Measurements from ENCODE around the gene PRR13.
"Not testable (repeated sequence)": the region's sequence is repeated elsewhere in the genome, so short reads cannot be mapped to it uniquely, and the experiment has no call there.

PRR13 gene

DNA sequence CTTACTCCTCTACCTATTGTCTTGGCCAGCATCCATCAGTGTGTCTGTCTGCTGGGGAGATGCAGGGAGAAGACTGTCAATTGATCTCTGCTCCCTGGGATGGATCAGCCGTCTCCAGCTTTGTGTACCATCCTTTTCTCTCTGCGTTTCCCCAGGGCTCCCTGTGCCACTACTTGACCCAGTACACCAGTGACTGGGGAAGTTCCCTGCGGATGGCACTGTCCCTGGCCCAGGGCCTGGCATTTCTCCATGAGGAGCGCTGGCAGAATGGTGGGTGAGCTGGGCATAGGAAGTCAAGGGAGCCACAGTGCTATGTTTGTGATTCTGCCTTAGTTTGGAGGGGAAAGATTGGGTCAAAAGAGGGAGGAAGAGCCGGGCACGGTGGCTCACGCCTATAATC lies 12.8 kb upstream of the PRR13 start:
- Histone ChIP-seq H3K79me2 (ENCODE audit: control insufficient read depth, low read length) (no peaks in the 10 kb centered on the region), H3K9me2 (replicated peaks; ENCODE audit: control insufficient read depth, low read length) (no peaks in the 10 kb centered on the region), H3K27me3 (ENCODE audit: control insufficient read depth, low read length) (no peaks in the 10 kb centered on the region), H3K4me3 (ENCODE audit: low read length) (no peak overlapping the region), H3K4me1 (ENCODE audit: control insufficient read depth, low read length) (peaks cover 8% of the 10 kb centered on the region), H3K36me3 (ENCODE audit: control insufficient read depth, low read length) (no peaks in the 10 kb centered on the region), H4K20me1 (ENCODE audit: control insufficient read depth, insufficient read depth, low read depth, low read length) (no peaks in the 10 kb centered on the region), H3K9me3 (ENCODE audit: control insufficient read depth, insufficient read depth, low read length) (no peaks in the 10 kb centered on the region), H3K27ac (ENCODE audit: low read depth, low read length) (no peak overlapping the region), H3F3A (ENCODE audit: control insufficient read depth, insufficient read depth) (peaks cover 2% of the 10 kb centered on the region; the same call in 1 of the 2 replicates), H3K4me2 (ENCODE audit: low read length) (no peak overlapping the region)
- no peak for TF ChIP-seq EZH2phosphoT487 (IDR thresholded peaks at IDR 0.05; ENCODE audit: borderline replicate concordance, low read length)
- TF ChIP-seq, protein P1, sequence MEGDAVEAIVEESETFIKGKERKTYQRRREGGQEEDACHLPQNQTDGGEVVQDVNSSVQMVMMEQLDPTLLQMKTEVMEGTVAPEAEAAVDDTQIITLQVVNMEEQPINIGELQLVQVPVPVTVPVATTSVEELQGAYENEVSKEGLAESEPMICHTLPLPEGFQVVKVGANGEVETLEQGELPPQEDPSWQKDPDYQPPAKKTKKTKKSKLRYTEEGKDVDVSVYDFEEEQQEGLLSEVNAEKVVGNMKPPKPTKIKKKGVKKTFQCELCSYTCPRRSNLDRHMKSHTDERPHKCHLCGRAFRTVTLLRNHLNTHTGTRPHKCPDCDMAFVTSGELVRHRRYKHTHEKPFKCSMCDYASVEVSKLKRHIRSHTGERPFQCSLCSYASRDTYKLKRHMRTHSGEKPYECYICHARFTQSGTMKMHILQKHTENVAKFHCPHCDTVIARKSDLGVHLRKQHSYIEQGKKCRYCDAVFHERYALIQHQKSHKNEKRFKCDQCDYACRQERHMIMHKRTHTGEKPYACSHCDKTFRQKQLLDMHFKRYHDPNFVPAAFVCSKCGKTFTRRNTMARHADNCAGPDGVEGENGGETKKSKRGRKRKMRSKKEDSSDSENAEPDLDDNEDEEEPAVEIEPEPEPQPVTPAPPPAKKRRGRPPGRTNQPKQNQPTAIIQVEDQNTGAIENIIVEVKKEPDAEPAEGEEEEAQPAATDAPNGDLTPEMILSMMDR (IDR thresholded peaks at IDR 0.05; ENCODE audit: low read depth, low read length, poor library complexity, severe bottlenecking), result no peak

DNA sequence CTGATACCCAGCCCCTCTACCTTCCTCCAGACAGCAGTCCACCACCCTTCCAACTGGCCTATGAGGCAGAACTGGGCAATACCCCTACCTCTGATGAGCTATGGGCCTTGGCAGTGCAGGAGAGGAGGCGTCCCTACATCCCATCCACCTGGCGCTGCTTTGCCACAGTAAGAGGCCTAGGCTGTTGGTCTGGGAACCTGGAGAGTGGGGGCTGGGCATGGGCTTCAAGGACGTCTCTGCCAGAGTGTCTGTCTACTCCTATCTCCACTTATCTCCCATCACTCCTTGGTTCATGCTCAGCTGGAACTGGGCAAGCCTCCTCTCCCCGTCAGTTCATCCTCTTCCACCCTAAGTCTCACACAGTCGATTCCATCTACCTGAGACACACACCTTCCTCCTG lies 11.4 kb upstream of the PRR13 start:
- Histone ChIP-seq H3K4me1 (ENCODE audit: control insufficient read depth, low read length) (peaks cover 8% of the 10 kb centered on the region), H3K9me3 (ENCODE audit: control insufficient read depth, insufficient read depth, low read length) (no peaks in the 10 kb centered on the region), H3K27me3 (ENCODE audit: control insufficient read depth, low read length) (no peaks in the 10 kb centered on the region), H3K36me3 (ENCODE audit: control insufficient read depth, low read length) (no peaks in the 10 kb centered on the region), H3K4me3 (ENCODE audit: low read length) (no peak overlapping the region), H3F3A (ENCODE audit: control insufficient read depth, insufficient read depth) (peaks cover 2% of the 10 kb centered on the region; the same call in 1 of the 2 replicates), H3K4me2 (ENCODE audit: low read length) (no peak overlapping the region), H3K27ac (ENCODE audit: low read depth, low read length) (no peak overlapping the region), H4K20me1 (ENCODE audit: control insufficient read depth, insufficient read depth, low read depth, low read length) (no peaks in the 10 kb centered on the region), H3K79me2 (ENCODE audit: control insufficient read depth, low read length) (no peaks in the 10 kb centered on the region), H3K9me2 (replicated peaks; ENCODE audit: control insufficient read depth, low read length) (no peaks in the 10 kb centered on the region)
- TF ChIP-seq, protein P1 (IDR thresholded peaks at IDR 0.05; ENCODE audit: low read depth, low read length, poor library complexity, severe bottlenecking), result no peak
- TF ChIP-seq EZH2phosphoT487 (IDR thresholded peaks at IDR 0.05; ENCODE audit: borderline replicate concordance, low read length), result no peak

DNA sequence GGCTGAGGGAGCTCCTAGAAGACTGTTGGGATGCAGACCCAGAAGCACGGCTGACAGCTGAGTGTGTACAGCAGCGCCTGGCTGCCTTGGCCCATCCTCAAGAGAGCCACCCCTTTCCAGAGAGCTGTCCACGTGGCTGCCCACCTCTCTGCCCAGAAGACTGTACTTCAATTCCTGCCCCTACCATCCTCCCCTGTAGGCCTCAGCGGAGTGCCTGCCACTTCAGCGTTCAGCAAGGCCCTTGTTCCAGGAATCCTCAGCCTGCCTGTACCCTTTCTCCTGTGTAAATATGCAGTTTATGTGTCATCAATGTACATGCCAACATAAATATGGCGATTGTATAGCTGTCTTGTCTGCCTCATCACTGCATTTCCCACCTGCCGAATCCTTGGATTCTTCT lies 10.3 kb upstream of the PRR13 start:
- Histone ChIP-seq H3K4me3 (ENCODE audit: low read length) (no peak overlapping the region), H3K27me3 (ENCODE audit: control insufficient read depth, low read length) (no peaks in the 10 kb centered on the region), H3K9me2 (replicated peaks; ENCODE audit: control insufficient read depth, low read length) (no peaks in the 10 kb centered on the region), H3K27ac (ENCODE audit: low read depth, low read length) (no peak overlapping the region), H4K20me1 (ENCODE audit: control insufficient read depth, insufficient read depth, low read depth, low read length) (no peaks in the 10 kb centered on the region), H3K9me3 (ENCODE audit: control insufficient read depth, insufficient read depth, low read length) (no peaks in the 10 kb centered on the region), H3K36me3 (ENCODE audit: control insufficient read depth, low read length) (no peaks in the 10 kb centered on the region), H3K4me1 (ENCODE audit: control insufficient read depth, low read length) (peaks cover 8% of the 10 kb centered on the region), H3K4me2 (ENCODE audit: low read length) (no peak overlapping the region), H3K79me2 (ENCODE audit: control insufficient read depth, low read length) (no peaks in the 10 kb centered on the region), H3F3A (ENCODE audit: control insufficient read depth, insufficient read depth) (peaks cover 2% of the 10 kb centered on the region; the same call in 1 of the 2 replicates)
- TF ChIP-seq EZH2phosphoT487 (IDR thresholded peaks at IDR 0.05; ENCODE audit: borderline replicate concordance, low read length), result no peak
- TF ChIP-seq, protein P1 (IDR thresholded peaks at IDR 0.05; ENCODE audit: low read depth, low read length, poor library complexity, severe bottlenecking), result no peak

DNA sequence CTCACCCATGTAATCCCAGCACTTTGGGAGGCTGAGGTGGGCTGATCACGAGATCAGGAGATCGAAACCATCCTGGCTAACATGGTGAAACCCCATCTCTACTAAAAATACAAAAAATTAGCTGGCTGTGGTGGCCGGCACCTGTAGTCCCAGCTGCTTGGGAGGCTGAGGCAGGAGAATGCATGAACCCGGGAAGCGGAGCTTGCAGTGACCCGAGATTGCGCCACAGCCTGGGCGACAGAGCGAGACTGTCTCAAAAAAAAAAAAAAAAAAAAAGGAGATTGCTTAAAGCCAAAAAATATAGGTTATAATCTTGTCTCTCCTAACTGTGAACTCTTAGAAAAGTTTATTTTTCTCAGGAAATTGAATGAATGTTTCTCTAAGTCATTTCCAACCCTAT lies 6.2 kb upstream of the PRR13 start:
- H3K9me3 ChIP-seq (ENCODE audit: control insufficient read depth, insufficient read depth, low read length); H3K79me2 ChIP-seq (ENCODE audit: control insufficient read depth, low read length); H3K4me2 ChIP-seq (ENCODE audit: low read length); H3K9me2 ChIP-seq (replicated peaks; ENCODE audit: control insufficient read depth, low read length); H3K4me3 ChIP-seq (ENCODE audit: low read length); H3K27ac ChIP-seq (ENCODE audit: low read depth, low read length); H3F3A ChIP-seq (ENCODE audit: control insufficient read depth, insufficient read depth); H3K27me3 ChIP-seq (ENCODE audit: control insufficient read depth, low read length); H4K20me1 ChIP-seq (ENCODE audit: control insufficient read depth, insufficient read depth, low read depth, low read length); H3K4me1 ChIP-seq (ENCODE audit: control insufficient read depth, low read length); H3K36me3 ChIP-seq (ENCODE audit: control insufficient read depth, low read length): not testable (repeated sequence)

DNA sequence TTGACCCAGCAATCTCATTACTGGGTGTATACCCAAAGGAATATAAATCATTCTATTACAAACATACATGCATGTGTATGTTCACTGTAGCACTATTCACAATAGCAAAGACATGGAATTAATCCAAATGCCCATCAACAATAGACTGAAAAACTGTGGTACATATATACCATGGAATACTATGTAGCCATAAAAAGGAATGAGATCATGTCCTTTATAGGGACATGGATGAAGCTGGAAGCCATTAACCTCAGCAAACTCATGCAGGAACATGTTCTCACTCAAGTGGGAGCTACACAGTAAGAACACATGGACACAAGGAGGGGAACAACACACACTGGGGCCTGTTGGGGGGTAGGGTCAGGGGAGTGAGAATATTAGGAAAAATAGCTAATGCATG lies 2.0 kb upstream of the PRR13 start:
- H3K4me2 ChIP-seq (ENCODE audit: low read length); H3K9me2 ChIP-seq (replicated peaks; ENCODE audit: control insufficient read depth, low read length); H3K27ac ChIP-seq (ENCODE audit: low read depth, low read length); H3K4me3 ChIP-seq (ENCODE audit: low read length); H4K20me1 ChIP-seq (ENCODE audit: control insufficient read depth, insufficient read depth, low read depth, low read length); H3K9me3 ChIP-seq (ENCODE audit: control insufficient read depth, insufficient read depth, low read length); H3K27me3 ChIP-seq (ENCODE audit: control insufficient read depth, low read length); H3F3A ChIP-seq (ENCODE audit: control insufficient read depth, insufficient read depth): not testable (repeated sequence)
- peaks cover 19% of the 10 kb centered on the region for H3K4me1 ChIP-seq (ENCODE audit: control insufficient read depth, low read length)
- H3K36me3 ChIP-seq (ENCODE audit: control insufficient read depth, low read length), result peaks cover 27% of the 10 kb centered on the region
- peaks cover 27% of the 10 kb centered on the region for H3K79me2 ChIP-seq (ENCODE audit: control insufficient read depth, low read length)

All from DOHH2 (cell line).